Stimulated activated CD8-positive, alpha-beta memory T cell treated with anti-CD3 and anti-CD28 coated beads, Interleukin-2, amount 100 ng/mL, for 48 hours (primary cell): ENCODE data around the gene TRAF3IP1.
"Not testable (repeated sequence)": the region's sequence is repeated elsewhere in the genome, so short reads cannot be mapped to it uniquely, and the experiment has no call there.

Experiments
- DNase-seq, 2 donors: peaks; one replicate each; pipeline ENCODE4 v3.0.0-alpha.2; 2020; ENCODE audit warnings: low read depth in 2 of 2

The TRAF3IP1 gene

DNA sequence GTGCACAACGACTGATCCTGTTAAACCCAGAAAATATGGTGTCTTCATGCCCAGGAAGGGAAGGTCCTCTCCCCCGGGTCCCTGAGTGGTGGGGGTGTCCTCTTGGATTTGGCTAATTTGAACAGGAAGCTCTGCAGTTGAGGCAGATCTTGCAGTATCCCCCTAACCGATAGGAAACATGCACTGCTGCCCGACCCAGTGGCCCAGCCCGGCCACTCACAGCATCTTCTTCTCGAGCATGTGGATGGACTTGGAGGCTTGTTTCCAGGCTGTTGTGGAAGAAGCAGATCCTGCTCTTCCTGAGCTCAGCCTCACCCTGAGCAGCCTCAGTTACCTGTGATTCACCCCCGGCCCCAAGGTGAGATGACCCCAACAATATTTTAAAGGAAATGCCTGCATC is 60.0 kb downstream of the TRAF3IP1 start:
- DNase-seq: no peak

- DNase-seq: no peak
These were observed 60.5 kb downstream of the TRAF3IP1 start for GRCh38 chr2:238380785-238381184.

- no peak for DNase-seq
These were observed 61.2 kb downstream of the TRAF3IP1 start for GRCh38 chr2:238381341-238382115.

GRCh38 chr2:238382381-238382781 is 62.1 kb downstream of the TRAF3IP1 start:
- DNase-seq: no peak

GRCh38 chr2:238383135-238383534 is 62.8 kb downstream of the TRAF3IP1 start:
- no peak for DNase-seq

DNA sequence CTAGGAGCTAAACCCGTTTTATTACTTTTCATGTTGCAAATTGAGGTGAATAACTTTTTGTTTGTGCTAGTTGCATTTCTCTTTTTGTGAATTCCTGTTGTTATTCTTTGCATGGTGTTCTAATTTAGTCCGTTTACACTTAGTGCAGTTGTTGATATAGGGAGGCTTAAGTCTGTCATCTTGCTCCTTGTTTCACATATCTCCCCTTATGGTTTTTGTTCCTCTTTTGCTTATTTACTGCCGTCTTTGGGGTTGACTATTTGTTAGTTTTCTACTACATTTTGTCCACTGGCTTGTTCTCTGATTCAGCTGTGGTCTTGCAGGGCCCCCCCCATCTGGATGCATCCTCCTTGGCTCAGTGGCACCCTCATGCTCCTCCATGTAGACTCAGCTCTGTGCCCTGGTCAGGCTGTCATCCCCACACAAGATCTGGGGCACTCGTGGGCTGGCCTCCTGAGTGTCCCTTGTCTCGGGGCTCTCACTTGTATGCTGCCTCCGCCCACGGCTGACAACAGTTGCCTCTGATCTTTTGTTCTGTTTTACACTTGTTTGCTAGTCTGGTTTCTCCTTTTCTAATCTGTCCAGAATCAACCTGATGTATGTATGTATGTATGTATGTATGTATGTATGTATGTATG is 63.5 kb downstream of the TRAF3IP1 start:
- no peak for DNase-seq

- no peak for DNase-seq
These were observed 67.0 kb downstream of the TRAF3IP1 start for GRCh38 chr2:238387332-238387731.

DNA sequence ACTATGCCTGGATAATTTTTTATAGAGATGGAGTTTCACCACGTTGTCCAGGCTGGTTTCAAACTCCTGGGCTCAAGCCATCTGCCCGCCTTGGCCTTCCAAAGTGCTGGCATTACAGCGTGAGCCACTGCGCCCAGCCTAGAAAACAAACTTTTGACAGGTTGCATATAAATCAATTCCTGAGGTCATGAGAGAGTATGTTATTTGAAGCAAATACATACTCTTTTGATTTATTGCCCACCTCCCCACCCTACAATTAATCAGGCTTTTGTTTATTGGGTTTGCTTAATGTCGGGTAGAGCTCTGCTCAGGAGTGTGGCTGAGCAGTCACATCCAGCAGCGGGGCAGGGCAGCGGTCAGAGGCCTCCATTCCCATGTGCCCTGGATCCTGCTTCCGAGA is 68.5 kb downstream of the TRAF3IP1 start:
- DNase-seq: no peak

- DNase-seq: no peak
These were observed 69.8 kb downstream of the TRAF3IP1 start for GRCh38 chr2:238389988-238390589.

- DNase-seq: no peak
These were observed 70.8 kb downstream of the TRAF3IP1 start for GRCh38 chr2:238391042-238391689.

GRCh38 chr2:238396663-238397062 is 76.3 kb downstream of the TRAF3IP1 start:
- DNase-seq: no peak

- no peak for DNase-seq
These were observed 77.0 kb downstream of the TRAF3IP1 start for GRCh38 chr2:238397356-238397755.

- no peak for DNase-seq
These were observed 78.3 kb downstream of the TRAF3IP1 start for GRCh38 chr2:238398577-238398976.

DNA sequence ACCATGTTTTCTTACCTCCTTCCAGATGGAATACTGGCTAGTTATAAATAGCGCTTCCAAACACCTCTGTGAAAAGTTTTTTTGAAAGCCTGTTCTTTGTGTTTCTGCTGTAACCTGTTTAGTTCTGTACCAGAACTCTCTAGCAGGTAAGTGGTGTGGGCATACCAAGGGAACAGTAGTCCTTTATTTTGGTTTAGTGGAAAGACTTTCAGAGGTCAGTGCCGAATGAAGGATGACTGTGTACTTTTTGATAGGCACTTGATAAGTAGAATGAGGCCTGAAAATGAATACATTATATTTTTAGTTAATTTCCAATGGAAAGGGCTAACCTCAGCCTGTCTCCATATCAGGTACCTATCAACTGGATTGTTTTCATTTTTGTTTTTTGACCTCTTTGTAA is 78.8 kb downstream of the TRAF3IP1 start:
- no peak for DNase-seq

GRCh38 chr2:238401551-238401950 is 81.2 kb downstream of the TRAF3IP1 start:
- DNase-seq: no peak

DNA sequence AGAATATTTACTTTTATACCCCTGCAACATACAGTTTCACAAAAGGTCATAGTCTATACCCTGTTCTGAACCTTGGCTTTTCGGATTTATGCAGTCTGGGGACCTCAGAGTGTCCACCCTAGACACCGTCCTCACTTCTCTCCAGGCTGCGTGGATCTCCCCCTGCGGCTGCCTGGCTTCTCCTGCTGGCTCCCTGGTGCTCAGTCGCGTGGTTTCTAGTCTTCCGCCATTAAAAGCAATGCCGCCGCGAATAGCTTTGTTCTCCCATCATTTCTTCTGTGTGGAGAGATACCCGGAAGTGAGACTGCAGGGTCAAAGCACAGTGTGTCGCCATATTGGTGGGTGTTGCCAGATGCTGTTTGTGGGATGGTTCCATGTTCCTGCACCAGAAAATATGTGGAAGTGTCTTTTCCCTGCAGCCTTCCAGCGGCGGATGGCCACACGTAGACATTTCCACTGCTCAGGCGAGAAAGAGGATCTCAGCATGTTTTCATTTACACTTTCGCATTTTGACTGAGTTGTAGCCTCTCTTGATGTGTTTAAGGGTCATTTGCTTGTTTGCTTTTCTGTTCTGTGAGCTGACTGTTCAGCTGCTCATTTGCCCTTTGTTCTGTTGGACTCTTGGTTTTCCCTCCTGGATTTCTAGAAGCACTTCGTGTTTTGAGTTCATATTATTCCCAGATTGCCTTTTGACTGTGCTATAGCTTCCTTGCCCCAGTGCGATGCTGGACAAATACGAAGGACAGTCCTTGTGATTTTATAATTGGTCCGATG is 83.5 kb downstream of the TRAF3IP1 start:
- no peak for DNase-seq

DNA sequence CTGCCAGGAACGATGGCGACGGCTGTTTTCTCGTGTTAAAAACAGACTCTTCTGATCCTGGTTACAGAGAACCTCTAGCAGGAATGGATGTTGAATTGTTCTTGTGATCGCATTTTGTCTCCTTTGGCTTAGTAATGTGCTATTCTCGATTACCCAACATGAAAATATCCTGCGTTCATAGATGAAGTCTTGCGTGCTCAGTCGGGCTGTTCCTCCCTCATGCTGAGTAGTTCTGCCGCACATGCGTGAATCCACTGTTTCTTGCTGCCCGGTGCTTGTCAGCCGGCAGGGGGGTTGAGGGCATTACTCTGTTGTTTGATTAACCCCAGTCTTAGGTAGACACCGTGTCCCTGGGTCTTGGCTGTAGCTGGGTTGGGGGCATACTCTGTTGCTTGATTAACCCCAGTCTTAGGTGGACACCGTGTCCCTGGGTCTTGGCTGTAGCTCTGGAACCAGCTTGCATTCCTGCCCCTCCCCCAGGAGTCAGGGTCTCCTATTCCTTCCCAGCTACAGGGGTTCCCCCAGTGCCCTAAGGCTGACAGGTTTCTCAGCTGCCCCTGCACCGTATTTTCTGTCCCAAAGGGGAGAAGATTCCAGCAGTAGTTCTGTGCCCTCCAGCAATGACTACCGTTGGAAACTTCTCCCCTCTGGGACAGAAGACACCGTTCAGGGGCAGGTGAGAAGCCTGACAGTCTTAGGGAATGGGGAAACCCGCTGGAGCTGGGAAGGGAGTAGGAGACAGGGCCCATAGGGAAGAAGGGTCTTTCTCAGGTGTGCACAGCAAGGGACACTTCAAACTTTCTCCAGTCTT is 84.3 kb downstream of the TRAF3IP1 start:
- no peak for DNase-seq

DNA sequence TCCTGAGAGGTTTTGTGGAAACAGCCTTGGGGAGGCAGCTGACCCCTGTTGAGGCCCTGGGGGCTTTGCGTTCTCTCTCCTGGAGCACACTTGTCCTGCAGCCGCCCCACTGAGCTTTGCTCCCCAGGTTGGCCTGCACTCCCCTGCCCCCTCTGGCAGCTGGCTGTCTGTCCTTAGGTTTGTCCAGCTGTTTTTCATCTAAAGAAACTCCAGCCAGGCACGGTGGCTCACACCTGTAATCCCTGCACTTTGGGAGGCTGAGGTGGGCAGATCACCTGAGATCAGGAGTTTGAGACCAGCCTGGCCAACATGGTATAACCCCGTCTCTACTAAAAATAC is 84.9 kb downstream of the TRAF3IP1 start:
- not testable (repeated sequence) for DNase-seq

DNA sequence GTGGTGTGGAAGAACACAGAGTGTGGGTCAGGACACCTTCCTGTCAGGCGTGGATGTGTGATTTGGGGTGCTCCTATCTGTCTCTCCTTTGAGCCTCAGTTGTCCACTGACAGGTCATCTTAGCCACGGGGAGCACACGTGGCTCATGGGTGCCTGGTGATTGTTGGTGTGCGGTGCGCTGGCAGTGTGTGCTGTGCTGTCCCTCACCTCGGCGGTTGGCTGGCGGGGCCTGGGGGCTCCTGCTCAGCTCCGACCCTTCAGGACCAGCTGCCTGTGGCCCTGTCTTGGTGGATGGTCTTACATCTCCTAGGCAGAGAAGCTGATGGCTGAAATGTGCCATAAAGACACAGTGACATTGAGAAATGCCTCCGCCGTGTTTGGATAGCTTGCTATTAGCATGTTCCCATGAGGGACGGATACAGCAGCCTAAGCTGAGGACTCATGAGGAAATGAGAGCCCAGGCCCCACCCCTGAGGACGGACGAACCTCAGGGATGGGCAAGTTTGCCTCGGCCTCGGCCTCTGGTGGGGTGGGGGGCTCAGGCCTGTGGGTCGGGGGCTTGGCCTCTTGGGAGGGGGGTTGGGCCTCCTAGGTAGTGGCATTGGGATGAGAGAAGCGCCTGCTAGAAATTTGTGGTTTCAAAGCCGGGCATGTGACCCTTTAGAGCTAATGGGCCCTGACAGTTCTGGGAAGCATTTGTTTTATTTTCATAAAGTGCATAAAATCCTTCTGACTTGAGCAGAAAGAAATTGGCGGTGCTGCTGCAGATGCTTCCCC is 86.1 kb downstream of the TRAF3IP1 start:
- no peak for DNase-seq

GRCh38 chr2:238406998-238407285 is 86.6 kb downstream of the TRAF3IP1 start:
- DNase-seq: no peak

DNA sequence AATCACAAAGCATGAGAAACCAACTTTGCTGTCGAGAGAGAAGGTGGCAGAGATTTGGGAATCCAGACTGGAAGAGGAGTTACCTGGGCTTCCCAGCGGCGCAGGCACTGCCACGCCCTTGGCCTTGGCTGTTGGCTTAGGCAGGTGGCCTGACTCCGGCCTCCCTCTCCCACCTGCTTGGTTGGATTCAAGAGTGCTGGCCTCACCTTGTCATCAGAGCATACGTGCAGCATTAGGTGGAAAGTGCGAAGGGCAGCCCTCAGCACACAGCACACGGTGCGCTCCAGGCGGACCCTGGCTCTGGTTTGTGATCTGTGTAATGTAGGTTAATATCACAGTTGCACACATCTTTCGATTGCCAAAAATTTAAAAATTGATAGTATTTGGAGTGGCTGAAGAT is 87.2 kb downstream of the TRAF3IP1 start:
- DNase-seq: no peak
